Measurements from ENCODE around the gene ACP3. TPM values are rescaled to one million over a fixed set of nuclear protein-coding genes. Genes with fewer than 3 reads are reported as not detected.

Gene ACP3
- total and polyA plus RNA-seq, 2 of the 4 experiments (the other 2 are of a cell fraction) = 0.36 to 0.54 TPM

DNA sequence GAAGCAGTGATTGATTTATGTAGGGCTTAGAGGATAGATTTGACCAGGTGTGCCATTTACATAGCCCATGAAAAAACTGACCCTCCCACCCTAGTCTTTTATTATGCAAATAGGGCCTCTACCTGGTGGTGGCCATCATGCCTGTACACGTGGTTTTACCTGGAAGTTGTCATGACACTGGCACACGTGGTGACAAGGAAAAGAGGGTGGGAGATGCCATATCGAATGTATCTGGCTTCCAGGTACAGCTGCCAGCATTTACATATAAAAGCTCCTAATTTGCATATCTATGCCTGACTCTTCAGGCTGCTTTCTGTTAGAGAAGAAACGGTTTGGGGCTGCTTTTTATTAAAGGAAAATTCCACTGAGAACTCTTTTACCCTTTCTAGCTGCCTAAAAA, 65.1 kb downstream of the ACP3 start:
- Histone ChIP-seq H2BK15ac (ENCODE audit: low read depth, low read length) (no peak overlapping the region), H3K14ac (replicated peaks; ENCODE audit: low read depth, low read length) (no peak overlapping the region), H3K9me1 (ENCODE audit: insufficient read depth, low read length) (no peaks in the 10 kb centered on the region), H2BK20ac (ENCODE audit: low read depth, low read length) (no peak overlapping the region), H3K23ac (ENCODE audit: low read depth, low read length) (no peak overlapping the region), H3K4me3 (ENCODE audit: insufficient read depth, low read depth, low read length) (no peak overlapping the region), H4K8ac (ENCODE audit: low read depth in 2 of 2, low read length in 2 of 2) (no peak overlapping the region), H3K4me1 (ENCODE audit: control insufficient read depth, insufficient read depth, low read length) (no peaks in the 10 kb centered on the region), H2BK120ac (ENCODE audit: low read depth, low read length) (no peak overlapping the region), H3K56ac (ENCODE audit: extremely low read depth, insufficient read depth, low read length) (no peak overlapping the region), H3K79me1 (ENCODE audit: low read depth in 1 of 2, low read length in 2 of 2) (no peaks in the 10 kb centered on the region), H2BK5ac (ENCODE audit: low read depth, low read length, poor library complexity, severe bottlenecking) (no peak overlapping the region), H2AK5ac (ENCODE audit: low read depth, low read length) (no peak overlapping the region), H3K4ac (ENCODE audit: low read depth, low read length) (no peak overlapping the region), H3K27me3 (ENCODE audit: control insufficient read depth, insufficient read depth, low read length) (peaks cover 1% of the 10 kb centered on the region; the same call in 1 of the 2 replicates), H3K27ac (ENCODE audit: insufficient read depth, low read length) (no peak overlapping the region), H3K9me3 (ENCODE audit: control insufficient read depth, insufficient read depth, low read length) (no peaks in the 10 kb centered on the region), H2AFZ (replicated peaks; ENCODE audit: low read length, poor library complexity) (no peak overlapping the region), H3K9ac (ENCODE audit: low read depth, low read length) (no peak overlapping the region), H3K4me2 (ENCODE audit: low read depth, low read length) (no peak overlapping the region), H4K20me1 (ENCODE audit: insufficient read depth, low read length) (no peaks in the 10 kb centered on the region), H3K18ac (ENCODE audit: low read depth, low read length) (no peak overlapping the region), H3K36me3 (ENCODE audit: control insufficient read depth, insufficient read depth, low read length) (no peaks in the 10 kb centered on the region), H2AK9ac (replicated peaks; ENCODE audit: low read depth, low read length, poor library complexity) (no peak overlapping the region), H4K91ac (ENCODE audit: insufficient read depth, low read depth, low read length) (no peak overlapping the region), H4K5ac (ENCODE audit: low read depth, low read length) (no peak overlapping the region)
- no peak for TF ChIP-seq RFX5 (IDR thresholded peaks at IDR 0.05; ENCODE audit: low read depth, low read length)
- TF ChIP-seq MAFK (IDR thresholded peaks at IDR 0.05; ENCODE audit: low read depth, low read length) = no peak
- no peak for TF ChIP-seq MAZ (IDR thresholded peaks at IDR 0.05; ENCODE audit: borderline replicate concordance, low read depth, low read length)
- TF ChIP-seq NFE2L2 (IDR thresholded peaks at IDR 0.05; ENCODE audit: low read depth, low read length) = no peak
- no peak for TF ChIP-seq BHLHE40 (IDR thresholded peaks at IDR 0.05; ENCODE audit: low read depth, low read length)
- no peak for TF ChIP-seq FOS (IDR thresholded peaks at IDR 0.05; ENCODE audit: low read depth, low read length)
- TF ChIP-seq MXI1 (IDR thresholded peaks at IDR 0.05; ENCODE audit: borderline replicate concordance, low read depth, low read length) = no peak
- no peak for TF ChIP-seq SMC3 (IDR thresholded peaks at IDR 0.05; ENCODE audit: low read depth, low read length)
- no peak for TF ChIP-seq RCOR1 (IDR thresholded peaks at IDR 0.05; ENCODE audit: insufficient replicate concordance, low read length)
- no peak for TF ChIP-seq POLR2A (IDR thresholded peaks at IDR 0.05; ENCODE audit: low read depth, low read length)
- TF ChIP-seq, protein P1, sequence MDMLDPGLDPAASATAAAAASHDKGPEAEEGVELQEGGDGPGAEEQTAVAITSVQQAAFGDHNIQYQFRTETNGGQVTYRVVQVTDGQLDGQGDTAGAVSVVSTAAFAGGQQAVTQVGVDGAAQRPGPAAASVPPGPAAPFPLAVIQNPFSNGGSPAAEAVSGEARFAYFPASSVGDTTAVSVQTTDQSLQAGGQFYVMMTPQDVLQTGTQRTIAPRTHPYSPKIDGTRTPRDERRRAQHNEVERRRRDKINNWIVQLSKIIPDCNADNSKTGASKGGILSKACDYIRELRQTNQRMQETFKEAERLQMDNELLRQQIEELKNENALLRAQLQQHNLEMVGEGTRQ (IDR thresholded peaks at IDR 0.05; ENCODE audit: low read depth, low read length) = no peak
- no peak for TF ChIP-seq CHD1 (IDR thresholded peaks at IDR 0.05; ENCODE audit: low read depth, low read length)
- no peak for TF ChIP-seq RAD21 (IDR thresholded peaks at IDR 0.05; ENCODE audit: low read length)
- TF ChIP-seq, protein P2, sequence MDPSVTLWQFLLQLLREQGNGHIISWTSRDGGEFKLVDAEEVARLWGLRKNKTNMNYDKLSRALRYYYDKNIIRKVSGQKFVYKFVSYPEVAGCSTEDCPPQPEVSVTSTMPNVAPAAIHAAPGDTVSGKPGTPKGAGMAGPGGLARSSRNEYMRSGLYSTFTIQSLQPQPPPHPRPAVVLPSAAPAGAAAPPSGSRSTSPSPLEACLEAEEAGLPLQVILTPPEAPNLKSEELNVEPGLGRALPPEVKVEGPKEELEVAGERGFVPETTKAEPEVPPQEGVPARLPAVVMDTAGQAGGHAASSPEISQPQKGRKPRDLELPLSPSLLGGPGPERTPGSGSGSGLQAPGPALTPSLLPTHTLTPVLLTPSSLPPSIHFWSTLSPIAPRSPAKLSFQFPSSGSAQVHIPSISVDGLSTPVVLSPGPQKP (IDR thresholded peaks at IDR 0.05; ENCODE audit: borderline replicate concordance, low read depth, low read length) = no peak
- TF ChIP-seq, protein P3, sequence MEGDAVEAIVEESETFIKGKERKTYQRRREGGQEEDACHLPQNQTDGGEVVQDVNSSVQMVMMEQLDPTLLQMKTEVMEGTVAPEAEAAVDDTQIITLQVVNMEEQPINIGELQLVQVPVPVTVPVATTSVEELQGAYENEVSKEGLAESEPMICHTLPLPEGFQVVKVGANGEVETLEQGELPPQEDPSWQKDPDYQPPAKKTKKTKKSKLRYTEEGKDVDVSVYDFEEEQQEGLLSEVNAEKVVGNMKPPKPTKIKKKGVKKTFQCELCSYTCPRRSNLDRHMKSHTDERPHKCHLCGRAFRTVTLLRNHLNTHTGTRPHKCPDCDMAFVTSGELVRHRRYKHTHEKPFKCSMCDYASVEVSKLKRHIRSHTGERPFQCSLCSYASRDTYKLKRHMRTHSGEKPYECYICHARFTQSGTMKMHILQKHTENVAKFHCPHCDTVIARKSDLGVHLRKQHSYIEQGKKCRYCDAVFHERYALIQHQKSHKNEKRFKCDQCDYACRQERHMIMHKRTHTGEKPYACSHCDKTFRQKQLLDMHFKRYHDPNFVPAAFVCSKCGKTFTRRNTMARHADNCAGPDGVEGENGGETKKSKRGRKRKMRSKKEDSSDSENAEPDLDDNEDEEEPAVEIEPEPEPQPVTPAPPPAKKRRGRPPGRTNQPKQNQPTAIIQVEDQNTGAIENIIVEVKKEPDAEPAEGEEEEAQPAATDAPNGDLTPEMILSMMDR (conservative IDR thresholded peaks at IDR 0.05; ENCODE audit: low read depth, low read length) = no peak
- TF ChIP-seq CEBPB (IDR thresholded peaks at IDR 0.05; ENCODE audit: low read depth, low read length) = no peak
- no peak for ATAC-seq (ENCODE audit: low read depth)
- dilution Hi-C loops (cut with HindIII; ENCODE audit: low sequenced_read_pairs, unreplicated experiment) (no loop called here), intact Hi-C loops (cut with micrococcal nuclease) (no loop called here), in situ Hi-C loops (cut with MboI; ENCODE audit: low sequenced_read_pairs) (no loop called here)
- ChIA-PET POLR2A (ENCODE audit: unreplicated experiment) (no interaction called here), CTCF (interaction anchor here (0.9 kb wide), 1 partner anchor 17 kb away, joined by 4 read pairs; no protein-coding TSS in a partner anchor)
- DNase-seq = no peak
- no TSS peak for BruUV-seq (replicated peaks)
- WGBS, 2 experiments (ENCODE audit: extremely low coverage in 2 of 2, insufficient read length in 1 of 2) = no CpG with 5 or more reads among the region's 4 CpGs
